Islet precursor cell (in vitro differentiated cells): Measurements from ENCODE around the gene MEIOSIN.

Source experiments
- DNase-seq: peaks from one replicate; pipeline ENCODE4 v3.0.0-alpha.2; 2018

The MEIOSIN gene

GRCh38 chr19:45765702-45766295 is 32.6 kb downstream of the MEIOSIN start:
- DNase-seq = peak; percentile 53

GRCh38 chr19:45766296-45766868 is 33.1 kb downstream of the MEIOSIN start:
- DNase-seq = peak; percentile 47

GRCh38 chr19:45766869-45767346 is 33.7 kb downstream of the MEIOSIN start:
- DNase-seq = no peak

- DNase-seq = peak; percentile 91
Measured at GRCh38 chr19:45767410-45767880, 34.2 kb downstream of the MEIOSIN start.

- peak; percentile 88 for DNase-seq
Measured at GRCh38 chr19:45767881-45768654, 34.8 kb downstream of the MEIOSIN start.

- DNase-seq = peak; percentile 77
Measured at GRCh38 chr19:45768655-45768983, 35.4 kb downstream of the MEIOSIN start.

- DNase-seq = peak; percentile 99
Measured at GRCh38 chr19:45768984-45769782, 35.9 kb downstream of the MEIOSIN start, which contains the start of gene SIX5. SIX5 (minus strand) TSS chr19:45769252; CDS start chr19:45768844, 408 bp downstream.

- DNase-seq = no peak
Measured at GRCh38 chr19:45769821-45770191, 36.6 kb downstream of the MEIOSIN start.

- peak; percentile 99 for DNase-seq
Measured at GRCh38 chr19:45770192-45771101, 37.2 kb downstream of the MEIOSIN start.

GRCh38 chr19:45771311-45771933 is 38.2 kb downstream of the MEIOSIN start:
- DNase-seq = peak; percentile 56

- peak; percentile 54 for DNase-seq
Measured at GRCh38 chr19:45772130-45772840, 39.0 kb downstream of the MEIOSIN start.

- peak; percentile 43 for DNase-seq
Measured at GRCh38 chr19:45772912-45773311, 39.7 kb downstream of the MEIOSIN start.

- no peak for DNase-seq
Measured at GRCh38 chr19:45773384-45773783, 40.1 kb downstream of the MEIOSIN start.

GRCh38 chr19:45774765-45775164 is 41.5 kb downstream of the MEIOSIN start:
- peak; percentile 84 for DNase-seq

- no peak for DNase-seq
Measured at GRCh38 chr19:45777395-45777961, 44.2 kb downstream of the MEIOSIN start.

- DNase-seq = no peak
Measured at GRCh38 chr19:45778010-45778661, 44.9 kb downstream of the MEIOSIN start.

- DNase-seq = peak; percentile 97
Measured at GRCh38 chr19:45779231-45780145, 46.2 kb downstream of the MEIOSIN start.

GRCh38 chr19:45780146-45780447 is 46.9 kb downstream of the MEIOSIN start:
- no peak for DNase-seq
